ENCODE measurements around the gene OGG1.

OGG1 gene

DNA sequence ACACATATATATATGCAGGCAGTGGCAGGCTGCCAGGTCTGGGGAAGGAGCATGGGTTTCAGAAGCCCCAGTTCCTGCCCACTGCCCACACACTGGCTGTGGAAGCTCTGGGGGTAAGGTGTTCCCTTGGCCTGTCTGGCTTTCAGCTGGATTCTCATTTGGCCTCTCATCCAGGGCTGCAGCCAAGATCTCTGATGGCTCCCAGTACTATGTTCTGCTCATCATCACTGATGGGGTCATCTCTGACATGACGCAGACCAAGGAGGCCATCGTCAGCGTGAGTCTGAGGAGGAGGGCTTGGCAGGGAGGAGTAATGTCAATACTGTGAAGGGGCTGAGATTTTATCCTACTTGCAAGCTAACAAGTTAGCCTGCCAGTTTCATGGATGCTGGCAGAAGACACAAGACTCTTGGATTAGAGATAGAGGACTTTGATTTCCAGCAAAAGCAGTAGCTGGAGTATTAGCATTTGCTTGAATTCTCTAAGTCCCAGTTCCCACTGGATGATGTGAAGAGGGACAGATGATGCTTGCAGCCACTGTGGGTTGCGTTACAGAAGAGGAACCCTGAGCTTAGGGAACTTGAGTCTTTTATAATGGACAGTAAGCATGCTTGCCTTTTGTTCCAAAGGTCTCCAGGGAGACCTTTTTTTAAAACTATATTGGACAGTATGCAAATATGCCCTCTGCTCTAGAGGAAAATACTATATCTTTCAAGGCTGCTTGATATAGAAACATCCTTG, 23.8 kb upstream of the OGG1 start:
- no peak for DNase-seq
- intact Hi-C loops (cut with DNase I): no loop called here

DNA sequence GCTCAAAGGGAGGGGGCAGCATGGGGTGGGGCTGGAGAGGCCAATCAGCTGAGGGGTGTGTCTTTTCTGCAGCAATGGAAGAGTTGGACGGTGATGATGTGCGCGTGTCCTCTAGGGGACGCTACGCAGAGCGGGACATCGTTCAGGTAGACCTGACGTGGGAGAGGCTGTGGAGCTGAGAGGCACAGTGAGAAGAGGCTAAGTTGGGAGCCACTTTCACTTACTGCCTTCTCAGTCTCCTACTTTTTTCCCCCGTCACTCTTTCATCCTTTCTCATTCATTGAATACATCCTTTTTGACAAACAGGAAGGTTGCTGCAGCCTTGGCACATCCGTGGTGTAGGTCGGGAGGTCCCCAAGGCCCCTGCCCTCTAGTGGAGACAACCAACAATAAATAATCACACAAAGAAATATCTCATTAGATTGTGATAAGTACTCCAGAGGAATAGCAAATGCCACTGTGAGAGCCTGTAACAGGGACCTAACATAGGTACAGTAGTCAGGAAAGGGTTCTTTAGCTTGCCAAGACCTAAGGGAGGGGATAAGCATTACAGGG, 22.6 kb upstream of the OGG1 start:
- intact Hi-C loops (cut with DNase I): no loop called here
- DNase-seq: no peak

DNA sequence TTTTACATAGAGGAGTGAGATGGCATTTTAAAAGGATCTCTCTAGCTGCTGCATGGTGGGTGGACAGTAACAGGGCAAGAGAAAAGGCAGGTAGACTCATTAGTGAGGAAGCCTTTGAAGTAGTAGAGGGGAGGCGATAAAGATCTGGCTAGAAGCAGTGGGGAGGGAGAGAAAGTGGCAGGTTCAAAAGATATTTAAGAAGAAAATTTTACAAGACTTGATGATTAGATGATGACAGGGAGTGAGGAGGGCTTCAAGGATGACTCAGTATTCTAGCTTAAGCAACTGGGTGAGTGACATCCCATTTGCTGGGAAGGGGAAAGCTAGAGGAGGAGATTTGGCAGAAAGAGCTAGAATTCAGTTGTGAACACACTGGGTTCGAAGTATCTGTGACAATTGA, 22.0 kb upstream of the OGG1 start:
- intact Hi-C loops (cut with DNase I): no loop called here

DNA sequence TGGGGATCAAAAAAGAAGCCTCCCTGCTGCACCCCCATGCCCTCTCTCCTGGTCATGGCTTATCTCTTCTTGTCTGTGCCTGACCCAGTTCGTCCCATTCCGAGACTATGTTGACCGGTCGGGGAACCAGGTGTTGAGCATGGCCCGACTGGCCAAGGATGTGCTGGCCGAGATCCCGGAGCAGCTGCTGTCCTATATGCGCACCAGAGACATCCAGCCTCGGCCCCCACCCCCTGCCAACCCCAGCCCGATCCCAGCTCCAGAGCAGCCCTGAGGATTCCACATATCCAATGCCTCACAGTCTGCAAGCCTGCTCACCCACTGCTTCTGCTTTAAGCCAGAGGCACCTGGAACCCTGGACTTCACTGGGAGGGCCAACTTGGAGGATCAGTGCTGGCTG, 20.3 kb upstream of the OGG1 start:
- intact Hi-C loops (cut with DNase I): no loop called here
- DNase-seq: no peak

More for the DNA sequence above, 22.0 kb upstream of the OGG1 start:
- DNase-seq: no peak

DNA sequence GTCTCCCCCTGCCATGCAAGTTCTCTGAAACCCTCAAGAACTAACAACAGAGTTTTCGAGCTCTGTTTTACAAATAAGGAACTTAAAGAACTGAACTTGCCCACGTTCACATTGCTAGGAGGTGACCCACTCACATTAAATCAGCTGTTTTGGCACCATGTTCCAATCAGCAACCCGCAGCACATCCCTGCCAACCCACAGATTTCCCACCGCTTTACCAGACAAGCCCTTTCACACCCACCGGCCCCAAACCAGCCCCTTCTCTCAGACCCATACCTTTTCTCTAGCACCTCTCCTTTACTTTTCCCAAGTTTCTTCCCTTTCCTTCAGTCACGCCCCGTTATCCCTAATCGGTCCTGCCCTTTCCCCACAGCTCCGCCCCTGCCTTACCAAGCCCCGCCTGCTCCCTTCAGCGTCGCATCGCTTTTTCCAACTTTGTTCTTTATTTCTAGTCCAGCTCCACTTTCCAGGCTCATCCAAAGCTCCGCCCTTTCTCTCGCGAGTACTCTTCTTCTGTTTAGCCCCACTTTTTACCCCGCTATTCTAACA, 19.0 kb upstream of the OGG1 start:
- intact Hi-C loops (cut with DNase I): loop anchor here (5.0 kb wide), 1 partner anchor 83 kb away; the partner anchor contains the start of gene MTMR14
- peak in 1 of 10 donors; percentile 38 for DNase-seq

DNA sequence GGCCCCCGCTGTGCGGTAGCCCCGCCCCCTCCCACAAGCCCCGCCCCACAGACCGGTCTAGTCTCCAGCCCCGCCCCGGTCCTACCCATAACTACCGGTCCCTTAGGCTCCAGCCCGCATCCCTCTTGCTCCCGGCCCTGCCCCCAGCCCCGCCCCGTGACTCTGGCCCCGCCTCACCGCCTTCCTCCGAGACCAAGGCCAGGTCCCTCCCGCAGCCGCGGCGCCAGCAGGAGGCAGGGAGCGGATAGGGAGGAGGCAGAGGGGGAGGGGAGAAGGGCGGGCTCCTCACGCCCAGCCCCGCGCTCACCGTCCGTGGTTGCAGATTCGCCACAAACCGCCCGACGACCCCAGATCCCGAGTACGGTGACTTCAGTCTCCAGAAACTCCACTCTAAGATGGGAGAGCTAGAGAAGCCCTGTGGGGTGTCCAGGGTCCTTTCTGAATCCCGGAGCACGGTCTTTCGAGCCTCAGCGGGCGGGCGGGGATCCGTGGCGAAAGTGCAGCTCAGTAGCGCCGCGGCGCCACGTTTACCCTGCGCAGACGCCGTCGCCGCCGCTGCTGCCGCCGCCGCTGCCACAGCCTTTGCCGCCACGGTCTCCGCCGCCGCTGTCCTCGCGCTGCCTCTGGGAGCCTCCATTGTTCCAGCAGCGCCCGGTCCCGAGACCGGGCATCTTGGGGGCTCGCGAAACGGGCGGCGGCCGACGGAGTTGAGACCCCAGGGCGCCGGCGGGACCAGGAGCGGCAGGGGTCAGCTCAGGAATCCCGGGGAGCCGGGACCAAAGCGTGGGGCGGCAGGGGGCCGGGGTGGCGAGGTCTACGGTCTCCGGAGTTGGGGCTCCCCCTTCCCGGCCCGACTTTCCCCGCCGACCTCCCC, 18.3 kb upstream of the OGG1 start, which contains the start of gene BRPF1:
TSS of gene BRPF1 (plus strand) at position 530 of the 874 bp plus-strand sequence. CDS start 2,406 bp downstream, outside the sequence.
- intact Hi-C loops (cut with DNase I): loop anchor here (5.0 kb wide), 1 partner anchor 84 kb away; the partner anchor contains the start of gene MTMR14

DNA sequence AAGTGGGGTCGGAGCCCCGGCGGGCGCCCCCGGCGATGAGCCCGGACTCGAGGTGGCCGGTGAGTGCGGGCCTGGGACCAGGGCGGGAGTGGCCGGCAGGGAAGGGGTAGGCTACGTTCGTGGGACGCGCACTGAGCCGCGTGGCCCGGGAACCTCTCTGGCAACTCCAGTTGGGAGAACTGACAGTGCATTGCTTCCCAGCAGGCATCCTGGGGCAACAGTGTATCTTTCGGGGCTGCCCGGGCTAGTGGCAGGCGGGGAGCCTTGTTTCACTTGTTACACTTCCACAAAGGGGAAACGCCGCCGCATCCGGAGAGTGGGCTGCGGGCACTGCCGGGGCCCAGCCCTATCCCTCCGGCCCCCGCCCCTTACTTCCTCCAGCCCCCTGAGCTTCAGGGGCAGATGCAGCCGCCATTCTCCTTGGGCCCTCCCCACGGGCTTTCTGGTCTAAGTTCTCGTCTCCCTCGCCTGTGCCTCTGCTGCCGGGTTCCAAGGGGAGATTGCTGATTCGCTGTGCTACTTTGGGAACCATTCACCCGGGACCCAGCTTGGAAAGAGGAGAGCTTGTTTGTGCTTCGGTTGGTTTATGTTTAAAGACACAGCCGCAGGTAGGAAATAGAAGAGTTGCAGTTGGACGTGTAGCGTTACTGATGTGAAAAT, 17.5 kb upstream of the OGG1 start:
- peak in 1 of 10 donors; percentile 83 for DNase-seq
- intact Hi-C loops (cut with DNase I): loop anchor here (5.0 kb wide), 1 partner anchor 85 kb away; the partner anchor contains the start of gene MTMR14

More for the DNA sequence above, 18.3 kb upstream of the OGG1 start, which contains the start of gene BRPF1:
- peak; percentile 97 to 100 (median 99) for DNase-seq

DNA sequence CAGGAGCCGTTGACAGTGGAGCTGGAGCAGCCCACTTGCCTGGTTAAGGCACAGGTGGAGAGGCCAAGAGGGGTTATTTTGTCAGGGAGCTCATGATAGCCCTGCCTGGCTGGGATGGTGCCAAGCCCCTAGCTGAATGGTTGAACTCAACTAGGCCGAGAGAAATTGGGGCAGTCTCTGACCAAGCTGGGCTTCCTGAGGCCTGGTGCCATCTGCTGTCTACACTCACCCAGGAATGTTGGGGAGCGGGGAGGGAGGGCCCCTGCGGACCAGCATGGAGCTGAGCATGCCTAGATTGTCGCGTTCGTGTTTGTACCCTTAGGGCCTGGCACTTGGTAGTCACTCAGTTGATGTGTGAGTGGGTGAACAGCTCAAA, 17.0 kb upstream of the OGG1 start:
- peak in 1 of 10 donors; percentile 80 for DNase-seq
- intact Hi-C loops (cut with DNase I): loop anchor here (1.0 to 5.0 kb wide), 2 partner anchors 17 to 85 kb away; partner anchors contain the start of genes MTMR14 and OGG1

DNA sequence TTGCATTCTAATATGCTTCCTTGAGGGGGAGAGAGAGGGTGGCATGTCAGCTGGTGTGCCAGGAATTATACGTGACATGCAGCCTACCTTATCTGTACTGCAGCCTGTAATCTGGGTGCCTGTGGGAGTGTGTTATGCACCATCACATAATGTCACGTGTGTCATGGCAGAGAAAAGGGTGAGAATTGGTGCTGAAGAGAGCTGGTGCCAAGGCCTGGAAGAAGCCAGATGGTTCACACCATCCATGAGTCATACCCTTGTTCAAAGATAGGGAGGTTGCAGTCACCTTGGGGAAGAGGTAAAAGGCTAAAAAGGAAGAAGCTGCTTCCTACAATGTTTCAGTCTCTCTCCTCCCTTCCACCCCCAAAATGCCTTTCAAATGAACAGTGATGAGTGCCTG, 12.9 kb upstream of the OGG1 start:
- intact Hi-C loops (cut with DNase I): no loop called here
- DNase-seq: peak in 1 of 10 donors; percentile 81

DNA sequence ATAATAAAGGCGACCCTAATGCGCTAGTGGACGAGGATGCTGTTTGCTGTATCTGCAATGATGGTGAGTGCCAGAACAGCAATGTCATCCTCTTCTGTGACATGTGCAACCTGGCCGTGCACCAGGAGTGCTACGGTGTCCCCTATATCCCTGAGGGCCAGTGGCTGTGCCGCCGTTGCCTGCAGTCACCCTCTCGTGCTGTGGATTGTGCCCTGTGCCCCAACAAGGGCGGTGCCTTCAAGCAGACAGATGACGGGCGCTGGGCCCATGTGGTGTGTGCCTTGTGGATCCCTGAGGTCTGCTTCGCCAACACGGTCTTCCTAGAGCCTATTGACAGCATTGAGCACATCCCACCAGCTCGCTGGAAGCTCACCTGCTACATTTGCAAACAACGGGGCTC, 10.6 kb upstream of the OGG1 start:
- DNase-seq: no peak
- intact Hi-C loops (cut with DNase I): no loop called here

DNA sequence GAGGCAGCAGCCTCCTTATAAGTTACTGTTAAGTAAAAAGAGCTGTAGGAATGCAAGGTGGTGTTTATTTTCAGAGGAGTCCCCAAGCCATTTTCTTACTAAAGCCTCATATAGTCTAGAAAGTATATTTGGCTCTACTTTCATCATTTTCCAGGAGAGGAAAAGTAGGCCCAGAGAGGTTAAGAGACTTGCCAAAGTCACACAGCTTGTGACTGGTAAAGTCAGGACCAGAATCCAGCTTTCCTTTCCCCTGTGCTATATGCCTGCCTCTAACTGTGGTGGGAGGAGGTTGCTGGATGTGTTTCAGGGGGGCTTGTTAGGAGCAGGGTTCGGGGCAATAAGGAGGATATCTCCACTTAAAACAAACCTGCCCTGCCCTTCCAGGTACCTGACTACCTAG, 7.2 kb upstream of the OGG1 start:
- no peak for DNase-seq
- intact Hi-C loops (cut with DNase I): no loop called here

DNA sequence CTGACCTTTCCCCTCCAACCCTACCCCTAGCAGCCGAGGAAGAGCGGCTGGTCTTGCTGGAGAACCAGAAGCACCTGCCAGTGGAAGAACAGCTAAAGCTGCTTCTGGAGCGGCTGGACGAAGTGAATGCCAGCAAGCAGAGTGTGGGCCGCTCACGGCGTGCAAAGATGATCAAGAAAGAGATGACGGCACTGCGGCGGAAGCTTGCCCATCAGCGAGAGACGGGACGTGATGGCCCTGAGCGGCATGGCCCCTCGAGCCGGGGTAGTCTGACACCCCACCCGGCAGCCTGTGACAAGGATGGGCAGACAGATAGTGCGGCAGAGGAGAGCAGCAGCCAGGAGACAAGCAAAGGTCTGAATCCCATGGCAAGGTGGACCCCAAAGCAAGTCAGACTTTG, 6.2 kb upstream of the OGG1 start:
- DNase-seq: no peak
- intact Hi-C loops (cut with DNase I): no loop called here

DNA sequence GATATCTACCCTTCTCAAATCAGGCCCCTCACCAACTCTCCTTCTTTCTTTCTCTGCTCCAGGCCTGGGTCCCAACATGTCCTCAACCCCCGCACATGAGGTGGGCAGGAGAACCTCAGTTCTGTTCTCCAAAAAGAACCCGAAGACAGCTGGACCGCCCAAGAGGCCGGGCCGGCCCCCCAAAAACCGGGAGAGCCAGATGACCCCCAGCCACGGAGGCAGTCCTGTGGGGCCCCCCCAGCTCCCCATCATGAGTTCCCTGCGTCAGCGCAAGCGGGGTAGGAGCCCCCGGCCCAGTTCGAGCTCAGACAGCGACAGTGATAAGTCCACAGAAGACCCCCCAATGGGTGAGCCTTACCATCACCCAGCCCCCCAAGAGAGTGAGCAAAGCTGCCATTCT, 5.6 kb upstream of the OGG1 start:
- intact Hi-C loops (cut with DNase I): no loop called here
- no peak for DNase-seq

DNA sequence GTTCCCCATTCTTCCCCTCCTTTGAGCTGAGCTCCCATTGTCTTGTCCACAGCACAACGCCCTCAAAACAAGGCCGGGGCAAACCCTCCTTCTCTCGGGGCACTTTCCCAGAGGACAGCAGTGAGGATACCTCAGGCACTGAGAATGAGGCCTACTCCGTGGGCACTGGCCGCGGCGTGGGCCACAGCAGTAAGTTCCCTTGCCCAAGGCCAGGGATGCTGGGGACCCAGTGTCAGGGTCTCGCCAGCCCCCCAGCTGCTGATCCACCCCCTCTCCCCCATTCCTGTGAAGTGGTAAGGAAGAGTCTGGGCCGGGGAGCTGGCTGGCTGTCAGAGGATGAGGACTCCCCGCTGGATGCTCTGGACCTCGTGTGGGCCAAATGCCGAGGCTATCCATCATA, 4.2 kb upstream of the OGG1 start:
- intact Hi-C loops (cut with DNase I): no loop called here
- DNase-seq: no peak

DNA sequence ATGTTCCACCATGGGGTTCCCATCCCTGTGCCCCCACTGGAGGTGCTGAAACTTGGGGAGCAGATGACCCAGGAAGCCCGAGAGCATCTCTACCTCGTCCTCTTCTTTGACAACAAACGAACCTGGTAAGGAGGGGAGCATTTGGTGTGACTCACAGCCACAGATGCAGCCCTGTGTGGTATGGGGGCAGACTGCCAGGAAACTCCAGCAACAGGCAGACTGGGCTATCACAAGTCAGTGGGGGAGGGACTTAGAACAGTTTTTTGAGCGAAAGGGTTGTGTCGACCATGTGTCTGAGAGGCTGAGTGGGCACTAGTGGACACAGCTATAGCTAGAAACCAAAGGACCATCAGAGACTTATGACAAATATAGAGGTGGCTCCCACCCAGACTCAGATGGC, 3.4 kb upstream of the OGG1 start:
- intact Hi-C loops (cut with DNase I): no loop called here
- DNase-seq: peak in 6 of 10 donors; percentile 51 to 93 (median 62)

DNA sequence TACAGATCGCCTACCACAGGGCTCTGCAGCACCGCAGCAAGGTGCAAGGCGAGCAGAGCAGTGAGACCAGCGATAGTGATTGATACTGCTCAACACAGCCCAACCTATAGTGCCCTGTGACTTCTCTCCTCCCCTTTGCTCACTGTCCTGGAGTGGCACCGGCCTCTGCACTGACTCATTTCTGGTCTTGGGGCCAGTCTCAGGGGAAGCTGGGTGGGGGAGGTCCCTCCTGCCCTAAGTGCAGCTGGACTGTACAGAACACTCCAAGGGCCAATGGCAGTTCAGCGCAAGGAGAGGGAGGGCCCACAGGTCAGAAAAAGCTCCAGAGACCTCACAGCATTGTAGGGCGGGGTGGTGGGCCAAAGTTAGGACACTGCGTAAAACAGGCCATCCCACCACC, 2.5 kb upstream of the OGG1 start:
- DNase-seq: no peak
- intact Hi-C loops (cut with DNase I): no loop called here

DNA sequence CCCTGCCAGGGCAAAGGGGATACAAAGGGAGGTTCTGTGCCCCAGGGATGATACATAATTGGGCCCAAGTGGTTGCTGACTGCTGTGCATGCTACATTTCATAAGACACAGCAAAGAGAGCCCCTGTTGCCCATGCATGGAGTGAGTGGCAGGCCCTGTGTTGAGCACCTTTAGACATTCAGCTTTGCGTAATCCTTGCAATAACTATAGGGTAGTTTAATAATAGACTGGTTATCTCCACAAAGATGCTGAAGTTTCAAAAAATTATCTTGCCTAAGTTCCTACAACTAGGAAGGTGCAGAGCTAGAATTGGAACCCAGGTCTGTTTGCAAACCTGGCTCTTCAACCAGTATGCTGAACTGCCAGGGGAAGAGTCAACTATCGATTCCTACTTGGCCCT, 1.7 kb upstream of the OGG1 start:
- DNase-seq: no peak
- intact Hi-C loops (cut with DNase I): loop anchor here (2.0 kb wide), 1 partner anchor 45 kb away; the partner anchor contains the start of genes ARPC4 and TADA3

DNA sequence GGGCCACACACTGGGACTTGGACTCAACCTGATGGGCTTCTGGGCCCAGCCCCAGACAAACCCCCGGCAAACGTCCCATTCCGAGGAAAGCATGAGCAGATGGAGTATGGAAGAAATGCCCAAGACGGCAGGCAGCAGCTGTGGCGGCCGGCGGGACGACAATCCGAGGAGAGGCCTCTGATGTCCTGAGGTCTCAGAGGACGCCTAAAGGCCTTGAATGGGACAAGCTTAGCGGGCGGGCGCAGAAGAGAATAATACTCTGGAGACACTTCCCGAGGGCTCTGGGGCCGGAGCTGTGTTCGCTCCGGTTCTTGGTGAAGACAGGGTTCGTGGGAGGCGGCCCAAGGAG, 482 bp upstream of the OGG1 start:
- intact Hi-C loops (cut with DNase I): loop anchor here (1.0 to 2.0 kb wide), 2 partner anchors 16 to 44 kb away; partner anchors contain the start of genes ARPC4 and TADA3
- DNase-seq: peak in 2 of 10 donors; percentile 78 to 85

DNA sequence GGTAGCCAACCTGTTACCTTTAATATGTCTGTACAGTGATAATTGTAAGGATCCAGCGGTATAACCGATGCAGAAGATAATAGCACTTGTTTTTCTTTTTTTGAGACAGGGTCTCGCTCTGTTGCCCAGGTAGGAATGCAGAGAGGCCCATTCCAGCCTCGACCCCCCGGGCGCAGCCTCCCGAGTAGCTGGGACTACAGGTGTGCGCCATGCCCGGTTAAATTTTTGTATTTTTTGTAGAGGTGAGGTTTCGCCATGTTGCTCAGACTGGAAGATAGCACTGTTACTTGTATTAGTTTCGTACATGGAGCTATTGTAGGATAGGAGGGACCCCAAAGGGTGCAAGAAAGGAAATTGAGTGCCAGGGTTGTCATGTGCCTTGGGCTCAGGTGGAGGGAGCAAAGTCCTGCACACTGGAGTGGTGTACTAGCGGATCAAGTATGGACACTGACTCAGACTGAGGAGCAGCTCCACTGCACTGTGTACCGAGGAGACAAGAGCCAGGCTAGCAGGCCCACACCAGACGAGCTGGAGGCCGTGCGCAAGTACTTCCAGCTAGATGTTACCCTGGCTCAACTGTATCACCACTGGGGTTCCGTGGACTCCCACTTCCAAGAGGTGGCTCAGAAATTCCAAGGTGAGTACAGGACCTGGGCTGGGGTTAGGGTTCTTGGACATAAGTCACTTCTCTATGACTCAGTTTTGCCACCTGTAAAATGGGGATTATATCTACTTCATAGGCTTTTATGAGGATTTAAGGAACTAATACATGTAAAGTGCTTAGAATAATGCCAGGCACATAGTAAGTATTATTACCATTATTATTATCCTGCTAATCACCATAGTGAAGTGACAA, 1.0 kb downstream of the OGG1 start:
- intact Hi-C loops (cut with DNase I): no loop called here
- no peak for DNase-seq

Measured in posterior cingulate gyrus (tissue), 11 donors.